ENCODE results near the gene CNTN4. TPM values are rescaled to one million over a fixed set of nuclear protein-coding genes. Genes with fewer than 3 reads are reported as not detected.

CNTN4 gene
- total and polyA plus RNA-seq, 4 donors, result 1.5 to 30.7 (median 5.7) TPM

DNA sequence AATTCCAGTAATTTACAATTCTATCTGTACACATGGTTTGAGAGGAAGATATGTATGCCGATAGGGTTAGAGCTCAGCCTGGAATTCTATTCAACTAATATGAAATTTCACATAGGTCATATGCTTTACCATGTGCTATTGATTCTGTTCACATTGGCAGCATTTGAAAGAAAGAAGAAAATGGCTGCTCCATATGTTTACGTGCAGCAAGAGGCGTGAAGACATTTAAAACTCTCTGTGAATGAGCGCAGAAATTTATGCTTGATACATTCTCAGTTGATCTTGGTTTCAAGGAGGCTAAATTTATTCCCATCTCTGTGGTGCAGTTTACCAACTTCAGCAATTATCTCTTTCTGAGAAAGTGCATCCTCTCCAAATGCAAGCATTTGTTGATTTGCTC, 478.9 kb downstream of the CNTN4 start:
- Histone ChIP-seq H3K27ac (ENCODE audit: low read depth in 1 of 2, low read length in 1 of 2) (no peak overlapping the region), H3K4me3 (no peak overlapping the region), H3K9ac (ENCODE audit: insufficient read depth in 1 of 2, low read length in 2 of 2) (no peak overlapping the region), H3K9me3 (ENCODE audit: control insufficient read depth in 4 of 4, insufficient read depth in 3 of 4, low read length in 3 of 4) (no peaks in the 10 kb centered on the region), H3K36me3 (ENCODE audit: control insufficient read depth in 4 of 4, insufficient read depth in 4 of 4, low read length in 4 of 4) (no peaks in the 10 kb centered on the region), H3K27me3 (ENCODE audit: control insufficient read depth in 3 of 3, insufficient read depth in 3 of 3, low read length in 2 of 3) (no peaks in the 10 kb centered on the region), H3K4me1 (ENCODE audit: control insufficient read depth in 5 of 5, insufficient read depth in 5 of 5, low read length in 5 of 5) (no peaks in the 10 kb centered on the region)
- WGBS, 2 donors, result 94 to 96% methylated on average over 4 of the region's 4 CpGs
- TF ChIP-seq, protein P1, sequence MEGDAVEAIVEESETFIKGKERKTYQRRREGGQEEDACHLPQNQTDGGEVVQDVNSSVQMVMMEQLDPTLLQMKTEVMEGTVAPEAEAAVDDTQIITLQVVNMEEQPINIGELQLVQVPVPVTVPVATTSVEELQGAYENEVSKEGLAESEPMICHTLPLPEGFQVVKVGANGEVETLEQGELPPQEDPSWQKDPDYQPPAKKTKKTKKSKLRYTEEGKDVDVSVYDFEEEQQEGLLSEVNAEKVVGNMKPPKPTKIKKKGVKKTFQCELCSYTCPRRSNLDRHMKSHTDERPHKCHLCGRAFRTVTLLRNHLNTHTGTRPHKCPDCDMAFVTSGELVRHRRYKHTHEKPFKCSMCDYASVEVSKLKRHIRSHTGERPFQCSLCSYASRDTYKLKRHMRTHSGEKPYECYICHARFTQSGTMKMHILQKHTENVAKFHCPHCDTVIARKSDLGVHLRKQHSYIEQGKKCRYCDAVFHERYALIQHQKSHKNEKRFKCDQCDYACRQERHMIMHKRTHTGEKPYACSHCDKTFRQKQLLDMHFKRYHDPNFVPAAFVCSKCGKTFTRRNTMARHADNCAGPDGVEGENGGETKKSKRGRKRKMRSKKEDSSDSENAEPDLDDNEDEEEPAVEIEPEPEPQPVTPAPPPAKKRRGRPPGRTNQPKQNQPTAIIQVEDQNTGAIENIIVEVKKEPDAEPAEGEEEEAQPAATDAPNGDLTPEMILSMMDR (IDR thresholded peaks at IDR 0.05; ENCODE audit: control extremely low read depth, extremely low read depth), result no peak
- ATAC-seq (ENCODE audit: insufficient read depth, low FRiP score) (no peak), DNase-seq (no peak)

DNA sequence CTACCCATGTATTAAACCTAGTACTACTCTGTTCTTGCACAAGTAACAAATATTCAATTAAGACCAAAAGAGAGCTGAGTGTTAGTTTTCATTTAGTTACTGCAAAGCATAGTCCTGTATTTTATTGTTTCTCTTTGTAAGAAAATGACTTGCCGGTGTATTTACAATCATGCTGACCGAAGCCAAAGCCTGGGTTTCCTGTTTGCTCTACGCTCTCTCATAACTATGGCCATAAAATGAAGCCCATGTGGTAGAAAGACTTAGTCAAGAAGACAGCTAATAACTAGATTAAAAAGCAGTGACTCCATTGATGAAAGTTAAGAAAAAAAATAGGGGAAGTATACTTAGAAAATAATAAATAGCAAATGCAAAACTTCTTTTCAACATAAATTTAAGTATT, 479.9 kb downstream of the CNTN4 start:
- no peak for DNase-seq
- no peaks in the 10 kb centered on the region for H3K27me3 ChIP-seq (ENCODE audit: control insufficient read depth in 3 of 3, insufficient read depth in 3 of 3, low read length in 2 of 3)
- H3K9ac ChIP-seq (ENCODE audit: insufficient read depth in 1 of 2, low read length in 2 of 2), result no peak overlapping the region
- no peaks in the 10 kb centered on the region for H3K36me3 ChIP-seq (ENCODE audit: control insufficient read depth in 4 of 4, insufficient read depth in 4 of 4, low read length in 4 of 4)
- H3K9me3 ChIP-seq (ENCODE audit: control insufficient read depth in 4 of 4, insufficient read depth in 3 of 4, low read length in 3 of 4), result no peaks in the 10 kb centered on the region
- no peaks in the 10 kb centered on the region for H3K4me1 ChIP-seq (ENCODE audit: control insufficient read depth in 5 of 5, insufficient read depth in 5 of 5, low read length in 5 of 5)
- no peak for ATAC-seq (ENCODE audit: insufficient read depth, low FRiP score)
- 46 to 55% methylated on average over 3 of the region's 3 CpGs for WGBS, 2 donors
- TF ChIP-seq, protein P1 (IDR thresholded peaks at IDR 0.05; ENCODE audit: control extremely low read depth, extremely low read depth), result no peak
- H3K4me3 ChIP-seq, result no peak overlapping the region
- H3K27ac ChIP-seq (ENCODE audit: low read depth in 1 of 2, low read length in 1 of 2), result no peak overlapping the region

DNA sequence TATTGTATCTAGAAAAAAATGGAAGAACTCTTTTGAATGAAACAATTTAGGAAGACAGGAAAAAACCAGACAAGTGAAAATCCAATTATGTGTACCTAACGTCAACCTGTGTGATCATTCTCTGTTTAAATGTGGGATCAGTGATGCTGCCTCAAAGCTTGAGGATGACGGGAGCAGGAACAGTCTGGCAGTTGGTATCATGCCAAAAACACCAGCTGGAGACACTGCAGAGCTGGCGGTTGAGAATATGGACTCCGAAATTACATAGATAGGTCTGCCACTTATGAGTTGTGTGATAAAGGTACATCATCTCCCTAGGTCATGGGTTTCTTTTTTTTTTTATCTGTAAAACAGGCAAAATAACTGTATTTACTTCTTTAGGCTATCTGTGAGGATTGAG, 480.5 kb downstream of the CNTN4 start:
- H3K27me3 ChIP-seq (ENCODE audit: control insufficient read depth in 3 of 3, insufficient read depth in 3 of 3, low read length in 2 of 3), result no peaks in the 10 kb centered on the region
- H3K36me3 ChIP-seq (ENCODE audit: control insufficient read depth in 4 of 4, insufficient read depth in 4 of 4, low read length in 4 of 4), result no peaks in the 10 kb centered on the region
- 68 to 76% methylated on average over 4 of the region's 4 CpGs for WGBS, 2 donors
- DNase-seq (peak; percentile 40 to 61 (median 60)), ATAC-seq (ENCODE audit: insufficient read depth, low FRiP score) (no peak)
- H3K4me3 ChIP-seq, result no peak overlapping the region
- H3K27ac ChIP-seq (ENCODE audit: low read depth in 1 of 2, low read length in 1 of 2), result no peak overlapping the region
- H3K9ac ChIP-seq (ENCODE audit: insufficient read depth in 1 of 2, low read length in 2 of 2), result no peak overlapping the region
- H3K9me3 ChIP-seq (ENCODE audit: control insufficient read depth in 4 of 4, insufficient read depth in 3 of 4, low read length in 3 of 4), result no peaks in the 10 kb centered on the region
- TF ChIP-seq, protein P1 (IDR thresholded peaks at IDR 0.05; ENCODE audit: control extremely low read depth, extremely low read depth), result no peak
- no peaks in the 10 kb centered on the region for H3K4me1 ChIP-seq (ENCODE audit: control insufficient read depth in 5 of 5, insufficient read depth in 5 of 5, low read length in 5 of 5)

DNA sequence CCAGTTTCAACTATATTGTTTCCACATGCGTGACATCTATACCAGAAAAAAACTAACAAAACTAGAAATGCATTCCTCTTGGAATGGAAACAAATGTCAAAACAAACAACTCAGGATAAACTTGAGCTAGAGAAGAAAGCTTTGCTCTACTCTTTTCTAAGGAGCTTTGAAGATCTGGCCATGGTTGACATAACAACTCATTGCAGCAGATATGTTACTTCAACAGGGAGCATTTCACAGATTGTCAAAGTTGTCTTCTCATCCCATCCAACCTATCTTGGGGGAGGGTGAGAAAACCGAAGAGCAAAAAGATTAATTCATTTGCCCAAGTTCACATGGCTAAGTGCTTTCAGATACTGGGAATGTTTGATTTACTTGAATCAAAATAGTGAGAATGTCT, 484.4 kb downstream of the CNTN4 start:
- H3K36me3 ChIP-seq (ENCODE audit: control insufficient read depth in 4 of 4, insufficient read depth in 4 of 4, low read length in 4 of 4), result no peaks in the 10 kb centered on the region
- no peak overlapping the region for H3K4me3 ChIP-seq
- TF ChIP-seq, protein P1 (IDR thresholded peaks at IDR 0.05; ENCODE audit: control extremely low read depth, extremely low read depth), result no peak
- 72 to 81% methylated on average over 2 of the region's 2 CpGs for WGBS, 2 donors
- H3K27me3 ChIP-seq (ENCODE audit: control insufficient read depth in 3 of 3, insufficient read depth in 3 of 3, low read length in 2 of 3), result no peaks in the 10 kb centered on the region
- DNase-seq (no peak), ATAC-seq (ENCODE audit: insufficient read depth, low FRiP score) (no peak)
- no peaks in the 10 kb centered on the region for H3K9me3 ChIP-seq (ENCODE audit: control insufficient read depth in 4 of 4, insufficient read depth in 3 of 4, low read length in 3 of 4)
- H3K27ac ChIP-seq (ENCODE audit: low read depth in 1 of 2, low read length in 1 of 2), result no peak overlapping the region
- H3K4me1 ChIP-seq (ENCODE audit: control insufficient read depth in 5 of 5, insufficient read depth in 5 of 5, low read length in 5 of 5), result no peaks in the 10 kb centered on the region
- no peak overlapping the region for H3K9ac ChIP-seq (ENCODE audit: insufficient read depth in 1 of 2, low read length in 2 of 2)
